HepG2 (cell line): ENCODE measurements around the gene SNRPD1. TPM values are rescaled to one million over a fixed set of nuclear protein-coding genes. Genes with fewer than 3 reads are reported as not detected.

ENCODE experiments used
- ARHGAP35 ChIP-seq: sonication (generic); formaldehyde crosslinking; IDR thresholded peaks from 2 replicates; pipeline ENCODE4 v1.9.0; 2022; ENCODE audit warnings: mild to moderate bottlenecking, inconsistent platforms, moderate library complexity, missing genetic modification reagents, borderline replicate concordance
- ETV6 ChIP-seq: sonication (generic); formaldehyde crosslinking; conservative IDR thresholded peaks from 2 replicates; pipeline ENCODE4 v1.4.0; 2020; ENCODE audit warnings: missing genetic modification reagents
- HHEX ChIP-seq: IDR thresholded peaks from 2 replicates; pipeline ENCODE4 v1.6.1; 2016; ENCODE audit warnings: control low read depth
- IKZF4 ChIP-seq: sonication (generic); formaldehyde crosslinking; IDR thresholded peaks from 2 replicates; pipeline ENCODE4 v1.5.1; 2020; ENCODE audit warnings: borderline replicate concordance, mild to moderate bottlenecking, low read depth, missing genetic modification reagents; ENCODE audit errors: not compliant biosample characterization
- JDP2 ChIP-seq: sonication (generic); formaldehyde crosslinking; IDR thresholded peaks from 2 replicates; pipeline ENCODE4 v1.8.1; 2022; ENCODE audit warnings: missing genetic modification reagents, borderline replicate concordance
- KDM6A ChIP-seq: IDR thresholded peaks from 2 replicates; pipeline ENCODE4 v1.6.1; 2016; ENCODE audit warnings: low read depth
- MAF1 ChIP-seq: sonication (generic); formaldehyde crosslinking; IDR thresholded peaks from 2 replicates; pipeline ENCODE4 v1.5.0; 2020; ENCODE audit warnings: missing genetic modification reagents, borderline replicate concordance
- SKI ChIP-seq: fragments of 450-650 bp; IDR thresholded peaks from one replicate; pipeline ENCODE4 v1.6.1; 2018; ENCODE audit warnings: mild to moderate bottlenecking; ENCODE audit not compliant: partially characterized antibody
- SMARCC2 ChIP-seq: fragments of 450-650 bp; IDR thresholded peaks from 2 replicates; pipeline ENCODE4 v1.6.1; 2017; ENCODE audit warnings: antibody characterized with exemption, mild to moderate bottlenecking
- SNRNP70 ChIP-seq: fragments of 200-400 bp; formaldehyde crosslinking; IDR thresholded peaks from 2 replicates; pipeline ENCODE4 v1.6.1; 2017; ENCODE audit warnings: mild to moderate bottlenecking, low read depth, low read length, moderate library complexity
- TCF12 ChIP-seq, 2 experiments: fragments of 450-650 bp in 1 of 2; sonication (generic) in 1 of 2; formaldehyde crosslinking in 1 of 2; IDR thresholded peaks; 2 replicates each; pipeline versions ENCODE4 v1.6.1 to v1.8.0; 2017 to 2022; ENCODE audit warnings: antibody characterized with exemption in 1 of 2, mild to moderate bottlenecking in 1 of 2, missing genetic modification reagents in 1 of 2, moderate library complexity in 1 of 2
- ZFP37 ChIP-seq: sonication (generic); formaldehyde crosslinking; IDR thresholded peaks from 2 replicates; pipeline ENCODE4 v1.4.0; 2020; ENCODE audit warnings: missing genetic modification reagents, borderline replicate concordance
- ZFP82 ChIP-seq: sonication (generic); formaldehyde crosslinking; IDR thresholded peaks from 2 replicates; pipeline ENCODE4 v1.5.1; 2020; ENCODE audit warnings: mild to moderate bottlenecking, missing genetic modification reagents, borderline replicate concordance
- ZNF619 ChIP-seq: sonication (generic); formaldehyde crosslinking; IDR thresholded peaks from 2 replicates; pipeline ENCODE4 v1.4.0; 2020; ENCODE audit warnings: mild to moderate bottlenecking, missing genetic modification reagents
- ZNF777 ChIP-seq: sonication (generic); formaldehyde crosslinking; IDR thresholded peaks from 2 replicates; pipeline ENCODE4 v1.4.0; 2020; ENCODE audit warnings: missing genetic modification reagents
- ZSCAN9 ChIP-seq: IDR thresholded peaks from 2 replicates; pipeline ENCODE4 v1.6.1; 2016; ENCODE audit warnings: borderline replicate concordance
- ZZZ3 ChIP-seq: sonication (generic); formaldehyde crosslinking; IDR thresholded peaks from 2 replicates; pipeline ENCODE4 v1.4.0; 2020; ENCODE audit warnings: missing genetic modification reagents, mild to moderate bottlenecking, borderline replicate concordance
- polyA plus RNA-seq, 8 experiments: library from polyadenylated mRNA; depleted of rRNA in 3 of 8; stranded (reverse) in 7 of 8; unstranded in 1 of 8; fragments of >200 nt; fragmentation: Illumina TruSeq in 4 of 8; extraction: Trizol in 4 of 8; gene quantifications; 2 replicates each; pipeline versions ENCODE4 v1.2.1 to v1.2.3, GENCODE V29; 2011 to 2016; ENCODE audit warnings: low read depth in 4 of 8, missing spikeins in 1 of 8, mixed read lengths in 1 of 8; ENCODE audit not compliant: insufficient read depth in 1 of 8
- total RNA-seq, 5 experiments: library from RNA; depleted of rRNA; stranded (reverse); fragments of >200 nt; fragmentation: Illumina TruSeq; extraction: Trizol; gene quantifications; 2 replicates each; pipeline ENCODE4 v1.2.3, GENCODE V29; 2016; ENCODE audit warnings: low read depth in 1 of 5
- TF ChIP-seq, protein P1 (sequence below): sonication (generic); formaldehyde crosslinking; conservative IDR thresholded peaks from 2 replicates; pipeline ENCODE4 v1.4.0; 2020; ENCODE audit warnings: missing genetic modification reagents
- TF ChIP-seq, protein P2 (sequence below): sonication (generic); formaldehyde crosslinking; conservative IDR thresholded peaks from 2 replicates; pipeline ENCODE4 v1.8.0; 2022; ENCODE audit warnings: mild to moderate bottlenecking, moderate library complexity, missing genetic modification reagents
- TF ChIP-seq, protein P3 (sequence below): sonication (generic); formaldehyde crosslinking; IDR thresholded peaks from 2 replicates; pipeline ENCODE4 v1.5.0; 2020; ENCODE audit warnings: mild to moderate bottlenecking, missing genetic modification reagents
- TF ChIP-seq, protein P4 (sequence below): sonication (generic); formaldehyde crosslinking; IDR thresholded peaks from 2 replicates; pipeline ENCODE4 v1.8.1; 2023; ENCODE audit warnings: mild to moderate bottlenecking, missing genetic modification reagents, borderline replicate concordance

SNRPD1 gene
- total and polyA plus RNA-seq, 2 of the 13 experiments (the other 11 are each of a cell fraction or from before 2014, with no cell fraction given) = 22.7 to 275 TPM

DNA sequence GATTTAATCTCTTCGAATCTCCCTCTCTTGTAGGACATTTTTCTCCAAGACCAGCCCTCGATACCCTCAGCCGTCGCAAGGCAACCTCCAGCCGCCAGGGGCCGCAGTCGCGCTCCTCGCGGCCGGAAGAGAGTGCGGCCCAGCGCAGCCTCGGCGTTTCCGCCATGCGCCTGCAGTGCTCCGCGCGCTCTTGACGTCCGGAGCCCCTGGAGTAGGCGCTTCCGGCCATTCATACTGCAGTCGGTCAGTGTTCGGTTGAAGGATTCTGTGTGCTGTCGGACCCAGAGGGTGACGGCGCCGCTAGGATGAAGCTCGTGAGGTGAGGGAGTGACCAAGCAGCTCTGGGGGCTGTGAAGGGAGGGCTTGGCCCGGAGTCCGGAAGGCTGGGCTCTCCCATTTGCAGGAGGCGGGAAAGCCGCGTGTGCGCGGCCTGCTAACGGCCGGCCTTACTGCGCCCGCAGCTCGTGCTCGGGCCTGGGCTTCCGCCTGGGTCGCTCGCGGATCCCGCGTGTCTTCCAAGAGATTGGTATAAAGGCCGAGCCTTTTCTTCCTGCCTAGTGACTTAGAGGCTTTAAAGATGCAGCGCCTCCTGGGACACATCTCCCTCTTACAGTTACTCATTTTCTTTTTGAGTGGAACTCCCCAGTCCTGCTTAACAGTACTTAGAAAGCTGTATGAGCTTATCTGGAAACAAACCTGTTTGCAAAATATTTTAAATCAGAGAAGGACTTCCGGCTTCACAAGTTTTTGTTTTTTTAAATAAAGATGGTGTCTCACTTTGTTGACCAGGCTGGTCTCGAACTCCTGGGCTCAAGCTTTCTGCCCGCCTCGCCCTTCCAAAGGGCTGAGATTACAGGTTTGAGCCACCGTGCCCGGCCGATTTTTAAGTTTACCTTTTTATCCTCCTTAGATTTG lies at the start of gene SNRPD1 (continued):
- peak; percentile 94 for TF ChIP-seq ZNF777 (CRISPR knock-in tag)
- peak; percentile 98 for TF ChIP-seq ZFP82 (CRISPR knock-in tag)
- TF ChIP-seq, protein P1, sequence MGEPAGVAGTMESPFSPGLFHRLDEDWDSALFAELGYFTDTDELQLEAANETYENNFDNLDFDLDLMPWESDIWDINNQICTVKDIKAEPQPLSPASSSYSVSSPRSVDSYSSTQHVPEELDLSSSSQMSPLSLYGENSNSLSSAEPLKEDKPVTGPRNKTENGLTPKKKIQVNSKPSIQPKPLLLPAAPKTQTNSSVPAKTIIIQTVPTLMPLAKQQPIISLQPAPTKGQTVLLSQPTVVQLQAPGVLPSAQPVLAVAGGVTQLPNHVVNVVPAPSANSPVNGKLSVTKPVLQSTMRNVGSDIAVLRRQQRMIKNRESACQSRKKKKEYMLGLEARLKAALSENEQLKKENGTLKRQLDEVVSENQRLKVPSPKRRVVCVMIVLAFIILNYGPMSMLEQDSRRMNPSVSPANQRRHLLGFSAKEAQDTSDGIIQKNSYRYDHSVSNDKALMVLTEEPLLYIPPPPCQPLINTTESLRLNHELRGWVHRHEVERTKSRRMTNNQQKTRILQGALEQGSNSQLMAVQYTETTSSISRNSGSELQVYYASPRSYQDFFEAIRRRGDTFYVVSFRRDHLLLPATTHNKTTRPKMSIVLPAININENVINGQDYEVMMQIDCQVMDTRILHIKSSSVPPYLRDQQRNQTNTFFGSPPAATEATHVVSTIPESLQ (CRISPR knock-in tag) = no peak
- TF ChIP-seq IKZF4 (CRISPR knock-in tag) = peak; percentile 78
- TF ChIP-seq ZNF619 (CRISPR knock-in tag) = peak; percentile 98
- TF ChIP-seq, protein P2, sequence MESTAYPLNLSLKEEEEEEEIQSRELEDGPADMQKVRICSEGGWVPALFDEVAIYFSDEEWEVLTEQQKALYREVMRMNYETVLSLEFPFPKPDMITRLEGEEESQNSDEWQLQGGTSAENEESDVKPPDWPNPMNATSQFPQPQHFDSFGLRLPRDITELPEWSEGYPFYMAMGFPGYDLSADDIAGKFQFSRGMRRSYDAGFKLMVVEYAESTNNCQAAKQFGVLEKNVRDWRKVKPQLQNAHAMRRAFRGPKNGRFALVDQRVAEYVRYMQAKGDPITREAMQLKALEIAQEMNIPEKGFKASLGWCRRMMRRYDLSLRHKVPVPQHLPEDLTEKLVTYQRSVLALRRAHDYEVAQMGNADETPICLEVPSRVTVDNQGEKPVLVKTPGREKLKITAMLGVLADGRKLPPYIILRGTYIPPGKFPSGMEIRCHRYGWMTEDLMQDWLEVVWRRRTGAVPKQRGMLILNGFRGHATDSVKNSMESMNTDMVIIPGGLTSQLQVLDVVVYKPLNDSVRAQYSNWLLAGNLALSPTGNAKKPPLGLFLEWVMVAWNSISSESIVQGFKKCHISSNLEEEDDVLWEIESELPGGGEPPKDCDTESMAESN (CRISPR knock-in tag) = peak; percentile 92
- peak; percentile 89 for TF ChIP-seq ZSCAN9
- TF ChIP-seq SMARCC2 = no peak
- TF ChIP-seq, protein P3, sequence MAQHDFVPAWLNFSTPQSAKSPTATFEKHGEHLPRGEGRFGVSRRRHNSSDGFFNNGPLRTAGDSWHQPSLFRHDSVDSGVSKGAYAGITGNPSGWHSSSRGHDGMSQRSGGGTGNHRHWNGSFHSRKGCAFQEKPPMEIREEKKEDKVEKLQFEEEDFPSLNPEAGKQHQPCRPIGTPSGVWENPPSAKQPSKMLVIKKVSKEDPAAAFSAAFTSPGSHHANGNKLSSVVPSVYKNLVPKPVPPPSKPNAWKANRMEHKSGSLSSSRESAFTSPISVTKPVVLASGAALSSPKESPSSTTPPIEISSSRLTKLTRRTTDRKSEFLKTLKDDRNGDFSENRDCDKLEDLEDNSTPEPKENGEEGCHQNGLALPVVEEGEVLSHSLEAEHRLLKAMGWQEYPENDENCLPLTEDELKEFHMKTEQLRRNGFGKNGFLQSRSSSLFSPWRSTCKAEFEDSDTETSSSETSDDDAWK (CRISPR knock-in tag) = no peak
- peak; percentile 81; the same call in 1 of the 2 replicates for TF ChIP-seq ZFP37 (CRISPR knock-in tag)
- peak; percentile 93; the same call in 1 of the 2 replicates for TF ChIP-seq ARHGAP35 (CRISPR knock-in tag)
- 0 out of 2 replicates have a peak, but pooled peaks have one; percentile 47 for TF ChIP-seq JDP2 (CRISPR knock-in tag)
- no peak for TF ChIP-seq SNRNP70
- TF ChIP-seq HHEX = no peak
- TF ChIP-seq TCF12 (IDR thresholded peaks at IDR 0.05) = no peak
- TF ChIP-seq TCF12 (CRISPR knock-in tag; IDR thresholded peaks at IDR 0.05) = peak; percentile 2; the same call in 1 of the 2 replicates
- no peak for TF ChIP-seq SKI
- peak; percentile 93 for TF ChIP-seq MAF1 (CRISPR knock-in tag)
- TF ChIP-seq, protein P4, sequence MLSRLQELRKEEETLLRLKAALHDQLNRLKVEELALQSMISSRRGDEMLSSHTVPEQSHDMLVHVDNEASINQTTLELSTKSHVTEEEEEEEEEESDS (CRISPR knock-in tag) = peak; percentile 34
- TF ChIP-seq ZZZ3 = peak; percentile 91; the same call in 1 of the 2 replicates
- TF ChIP-seq KDM6A = no peak
- TF ChIP-seq ETV6 (CRISPR knock-in tag) = peak; percentile 60; the same call in 1 of the 2 replicates
